Vagina (tissue), 2 donors: Measurements from ENCODE around the gene MBOAT2.

Experiments
- POLR2AphosphoS5 ChIP-seq, 2 donors: sonication (generic); formaldehyde crosslinking; IDR thresholded peaks; one replicate each; pipeline ENCODE4 v1.9.0; 2017; ENCODE audit warnings: antibody characterized with exemption in 2 of 2, mild to moderate bottlenecking in 2 of 2, low read depth in 1 of 2; ENCODE audit not compliant: insufficient read depth in 1 of 2
- TF ChIP-seq, protein P1 (sequence below), 3 experiments: fragments of 450-650 bp in 2 of 3; fragments of 200-600 bp in 1 of 3; sonication (generic) in 1 of 3; IDR thresholded peaks; one replicate each; pipeline ENCODE4 v1.5.1; 2017 to 2019; ENCODE audit warnings: antibody characterized with exemption in 3 of 3, mild to moderate bottlenecking in 2 of 3, moderate library complexity in 2 of 3

GRCh38 chr2:9018109-9018508, 14.6 kb upstream of the MBOAT2 start:
- TF ChIP-seq, protein P1, sequence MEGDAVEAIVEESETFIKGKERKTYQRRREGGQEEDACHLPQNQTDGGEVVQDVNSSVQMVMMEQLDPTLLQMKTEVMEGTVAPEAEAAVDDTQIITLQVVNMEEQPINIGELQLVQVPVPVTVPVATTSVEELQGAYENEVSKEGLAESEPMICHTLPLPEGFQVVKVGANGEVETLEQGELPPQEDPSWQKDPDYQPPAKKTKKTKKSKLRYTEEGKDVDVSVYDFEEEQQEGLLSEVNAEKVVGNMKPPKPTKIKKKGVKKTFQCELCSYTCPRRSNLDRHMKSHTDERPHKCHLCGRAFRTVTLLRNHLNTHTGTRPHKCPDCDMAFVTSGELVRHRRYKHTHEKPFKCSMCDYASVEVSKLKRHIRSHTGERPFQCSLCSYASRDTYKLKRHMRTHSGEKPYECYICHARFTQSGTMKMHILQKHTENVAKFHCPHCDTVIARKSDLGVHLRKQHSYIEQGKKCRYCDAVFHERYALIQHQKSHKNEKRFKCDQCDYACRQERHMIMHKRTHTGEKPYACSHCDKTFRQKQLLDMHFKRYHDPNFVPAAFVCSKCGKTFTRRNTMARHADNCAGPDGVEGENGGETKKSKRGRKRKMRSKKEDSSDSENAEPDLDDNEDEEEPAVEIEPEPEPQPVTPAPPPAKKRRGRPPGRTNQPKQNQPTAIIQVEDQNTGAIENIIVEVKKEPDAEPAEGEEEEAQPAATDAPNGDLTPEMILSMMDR (IDR thresholded peaks at IDR 0.05): no peak
- no peak for TF ChIP-seq POLR2AphosphoS5 (IDR thresholded peaks at IDR 0.05; ENCODE audit: insufficient read depth in 1 of 2, low read depth in 1 of 2)
